GM23248 (cell line): ENCODE measurements around the gene POLDIP2. TPM values are rescaled to one million over a fixed set of nuclear protein-coding genes. Genes with fewer than 3 reads are reported as not detected.

Source experiments
- DNase-seq: peaks from one replicate; pipeline ENCODE4 v3.0.0-alpha.2; 2015
- H2AFZ ChIP-seq: fragments of 200-600 bp; sonication (generic); 2 replicates; pipeline ENCODE4 v1.6.1; 2016; ENCODE audit warnings: antibody characterized with exemption
- H3F3A ChIP-seq: fragments of 200-600 bp; sonication (generic); 2 replicates; pipeline ENCODE4 v1.6.1; 2016; ENCODE audit warnings: mild to moderate bottlenecking, antibody characterized with exemption, mixed run types; ENCODE audit not compliant: insufficient read depth
- H3K27ac ChIP-seq: fragments of 200-600 bp; sonication (generic); 2 replicates; pipeline ENCODE4 v1.5.1; 2016; ENCODE audit warnings: mild to moderate bottlenecking
- H3K27me3 ChIP-seq: fragments of 200-600 bp; sonication (generic); replicated peaks from 2 replicates; pipeline ENCODE4 v1.6.1; 2016; ENCODE audit warnings: mild to moderate bottlenecking; ENCODE audit not compliant: insufficient read depth
- H3K36me3 ChIP-seq: fragments of 200-600 bp; sonication (generic); 2 replicates; pipeline ENCODE4 v1.6.1; 2016; ENCODE audit warnings: low read depth, mild to moderate bottlenecking
- H3K4me1 ChIP-seq: fragments of 200-600 bp; sonication (generic); 2 replicates; pipeline ENCODE4 v1.6.1; 2016; ENCODE audit warnings: mild to moderate bottlenecking; ENCODE audit not compliant: insufficient read depth
- H3K4me2 ChIP-seq: fragments of 200-600 bp; sonication (generic); one replicate; pipeline ENCODE4 v1.6.1; 2016; ENCODE audit warnings: mild to moderate bottlenecking; ENCODE audit not compliant: unreplicated experiment
- H3K4me3 ChIP-seq: fragments of 200-600 bp; sonication (generic); 2 replicates; pipeline ENCODE4 v1.5.1; 2016; ENCODE audit warnings: mild to moderate bottlenecking
- H3K79me2 ChIP-seq: fragments of 200-600 bp; sonication (generic); 2 replicates; pipeline ENCODE4 v1.6.1; 2016; ENCODE audit warnings: mild to moderate bottlenecking; ENCODE audit not compliant: insufficient read depth
- H3K9ac ChIP-seq: fragments of 200-600 bp; sonication (generic); 2 replicates; pipeline ENCODE4 v1.6.1; 2016; ENCODE audit warnings: mild to moderate bottlenecking
- H3K9me2 ChIP-seq: fragments of 200-600 bp; sonication (generic); 2 replicates; pipeline ENCODE4 v1.6.1; 2016; ENCODE audit warnings: mixed run types, mild to moderate bottlenecking, moderate library complexity; ENCODE audit not compliant: insufficient read depth
- H3K9me3 ChIP-seq: fragments of 200-600 bp; sonication (generic); one replicate; pipeline ENCODE4 v1.6.1; 2017; ENCODE audit warnings: low read depth
- H4K20me1 ChIP-seq: fragments of 200-600 bp; sonication (generic); 2 replicates; pipeline ENCODE4 v1.6.0; 2016; ENCODE audit not compliant: insufficient read depth
- EZH2 ChIP-seq: fragments of 200-600 bp; sonication (generic); IDR thresholded peaks from 2 replicates; pipeline ENCODE4 v1.6.1; 2018; ENCODE audit warnings: antibody characterized with exemption, mild to moderate bottlenecking; ENCODE audit not compliant: insufficient read depth, poor library complexity, severe bottlenecking
- EZH2phosphoT487 ChIP-seq: fragments of 200-600 bp; sonication (generic); IDR thresholded peaks from 2 replicates; pipeline ENCODE4 v1.6.1; 2018; ENCODE audit warnings: antibody characterized with exemption, moderate library complexity, mild to moderate bottlenecking, low read depth; ENCODE audit not compliant: insufficient read depth
- WGBS, 2 experiments: methylation state at CpG; one replicate each; pipeline ENCODE4 v1.1.6; 2015 to 2017; ENCODE audit warnings: low lambda C conversion rate in 2 of 2, low coverage in 1 of 2; ENCODE audit errors: missing lambda C conversion rate in 2 of 2; 5-methylcytosine and 5-hydroxymethylcytosine counted together
- in situ Hi-C: fragments of 300-500 bp; cut with MboI; formaldehyde crosslinking; loops from 2 replicates; pipeline ENCODE4 v1.15.0; 2020
- polyA plus RNA-seq: library from polyadenylated mRNA; unstranded; fragments of >200 nt; fragmentation: Nextera tagmentation; extraction: Ambion mirVana; gene quantifications from 2 replicates; pipeline ENCODE4 v1.2.1, GENCODE V29; 2016
- total RNA-seq: library from RNA; depleted of rRNA; stranded (reverse); fragments of >200 nt; shearing (Covaris generic); gene quantifications from 2 replicates; pipeline ENCODE4 v1.2.3, GENCODE V29; 2014

Gene POLDIP2
- total and polyA plus RNA-seq, 2 experiments from 2014 or later = 92.7 to 105 TPM

DNA sequence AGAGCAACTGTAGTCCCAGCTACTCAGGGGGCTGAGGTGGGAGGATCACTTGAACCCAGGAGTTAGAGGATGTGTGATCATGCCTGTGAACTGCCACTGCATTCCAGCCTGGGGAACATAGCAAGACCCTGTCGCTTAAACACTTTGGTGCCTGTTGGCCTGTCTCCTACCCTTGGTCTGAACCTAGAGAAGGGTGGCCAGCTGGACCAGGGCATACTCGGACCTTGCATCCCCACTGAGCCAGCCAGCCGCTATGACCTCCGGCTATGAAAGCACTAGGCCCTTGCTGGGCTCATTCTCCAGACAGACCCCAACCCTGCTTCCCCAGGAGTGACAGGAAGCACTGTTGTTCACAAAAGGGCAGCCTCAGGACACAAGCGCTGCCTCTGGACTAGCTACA, 26.7 kb downstream of the POLDIP2 start:
- DNase-seq = no peak
- no peak overlapping the region for H3K9ac ChIP-seq
- no peak overlapping the region for H2AFZ ChIP-seq
- H3K27ac ChIP-seq = no peak overlapping the region
- no peaks in the 10 kb centered on the region for H3K9me2 ChIP-seq
- WGBS, 2 experiments = 95 to 98% methylated on average over 5 of the region's 5 CpGs
- H3K9me3 ChIP-seq = no peaks in the 10 kb centered on the region
- no peak overlapping the region for H3K4me3 ChIP-seq
- H3K27me3 ChIP-seq = no peaks in the 10 kb centered on the region
- peaks cover 57% of the 10 kb centered on the region for H3K79me2 ChIP-seq
- peaks cover 20% of the 10 kb centered on the region for H3K4me1 ChIP-seq
- in situ Hi-C loops = loop anchor here (5.0 kb wide), 1 partner anchor 83 kb away; no protein-coding TSS in a partner anchor
- no peak overlapping the region for H3K4me2 ChIP-seq
- no peaks in the 10 kb centered on the region for H4K20me1 ChIP-seq
- peaks cover 23% of the 10 kb centered on the region for H3F3A ChIP-seq
- H3K36me3 ChIP-seq = peaks cover 11% of the 10 kb centered on the region; the same call in 1 of the 2 replicates
- TF ChIP-seq EZH2phosphoT487 (no peak), EZH2 (no peak)

DNA sequence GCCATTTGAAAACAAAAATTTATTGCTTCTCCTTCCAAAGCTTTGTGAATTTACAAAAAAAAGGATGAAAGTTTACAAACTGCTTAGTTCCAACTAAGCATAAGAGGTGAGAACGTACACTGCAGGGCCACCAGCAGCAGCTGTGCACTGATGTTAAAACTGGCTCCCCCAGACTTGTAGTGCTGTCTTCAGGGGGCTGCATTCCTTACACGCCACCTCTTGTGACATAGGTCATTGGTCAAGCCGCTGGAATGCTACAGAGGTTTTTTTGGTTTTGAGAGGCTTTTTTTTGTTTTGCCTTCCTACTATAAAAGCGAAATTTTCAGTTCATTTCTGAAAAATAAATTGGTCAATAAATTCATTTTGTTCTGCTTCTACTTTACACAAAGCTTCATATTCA, 29.0 kb downstream of the POLDIP2 start:
- in situ Hi-C loops = no loop called here
- peaks cover 8% of the 10 kb centered on the region for H3K4me1 ChIP-seq
- no peak overlapping the region for H3K4me2 ChIP-seq
- H3K9me3 ChIP-seq = no peaks in the 10 kb centered on the region
- no peak for DNase-seq
- peaks cover 11% of the 10 kb centered on the region; the same call in 1 of the 2 replicates for H3K36me3 ChIP-seq
- H3K79me2 ChIP-seq = peaks cover 38% of the 10 kb centered on the region
- H3K27me3 ChIP-seq = no peaks in the 10 kb centered on the region
- no peaks in the 10 kb centered on the region for H3K9me2 ChIP-seq
- WGBS, 2 experiments = 74 to 76% methylated on average over 4 of the region's 4 CpGs
- no peak overlapping the region for H3K27ac ChIP-seq
- H3K4me3 ChIP-seq = no peak overlapping the region
- H4K20me1 ChIP-seq = no peaks in the 10 kb centered on the region
- H3F3A ChIP-seq = peaks cover 14% of the 10 kb centered on the region; the same call in 1 of the 2 replicates
- H3K9ac ChIP-seq = no peak overlapping the region
- no peak for TF ChIP-seq EZH2phosphoT487
- no peak for TF ChIP-seq EZH2
- H2AFZ ChIP-seq = no peak overlapping the region

DNA sequence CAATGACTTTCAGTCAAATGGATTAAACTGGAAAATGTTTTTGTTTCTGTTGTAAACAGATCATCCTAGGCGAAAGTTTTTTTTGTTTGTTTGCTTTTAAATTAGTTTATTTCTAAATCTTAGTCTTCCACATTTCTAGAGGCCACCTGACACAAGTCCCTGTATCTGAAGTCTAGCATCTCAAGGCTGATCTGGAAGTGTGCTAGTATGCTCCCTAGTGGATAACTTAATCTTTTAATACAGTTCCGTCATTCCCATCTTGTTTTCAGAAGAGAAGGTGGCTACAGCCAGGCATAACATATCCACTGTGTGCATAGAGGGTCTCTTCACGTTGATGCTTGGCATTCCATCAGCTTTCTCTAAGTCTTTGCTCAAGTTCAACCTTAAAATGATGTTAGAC, 29.6 kb downstream of the POLDIP2 start:
- Histone ChIP-seq H3K4me1 (0 out of 2 replicates have a peak, but pooled peaks cover 4% of the 10 kb centered on the region), H3K36me3 (peaks cover 11% of the 10 kb centered on the region; the same call in 1 of the 2 replicates), H3K4me3 (no peak overlapping the region), H3K79me2 (peaks cover 32% of the 10 kb centered on the region), H3K9me3 (no peaks in the 10 kb centered on the region), H3K4me2 (no peak overlapping the region), H3K9ac (no peak overlapping the region), H3K27me3 (no peaks in the 10 kb centered on the region), H2AFZ (no peak overlapping the region), H3K9me2 (no peaks in the 10 kb centered on the region), H4K20me1 (no peaks in the 10 kb centered on the region), H3K27ac (no peak overlapping the region), H3F3A (peaks cover 14% of the 10 kb centered on the region; the same call in 1 of the 2 replicates)
- TF ChIP-seq EZH2 (no peak), EZH2phosphoT487 (no peak)
- WGBS, 2 experiments = 67 to 75% methylated on average over 3 of the region's 3 CpGs
- in situ Hi-C loops = no loop called here
- peak; percentile 34 for DNase-seq

DNA sequence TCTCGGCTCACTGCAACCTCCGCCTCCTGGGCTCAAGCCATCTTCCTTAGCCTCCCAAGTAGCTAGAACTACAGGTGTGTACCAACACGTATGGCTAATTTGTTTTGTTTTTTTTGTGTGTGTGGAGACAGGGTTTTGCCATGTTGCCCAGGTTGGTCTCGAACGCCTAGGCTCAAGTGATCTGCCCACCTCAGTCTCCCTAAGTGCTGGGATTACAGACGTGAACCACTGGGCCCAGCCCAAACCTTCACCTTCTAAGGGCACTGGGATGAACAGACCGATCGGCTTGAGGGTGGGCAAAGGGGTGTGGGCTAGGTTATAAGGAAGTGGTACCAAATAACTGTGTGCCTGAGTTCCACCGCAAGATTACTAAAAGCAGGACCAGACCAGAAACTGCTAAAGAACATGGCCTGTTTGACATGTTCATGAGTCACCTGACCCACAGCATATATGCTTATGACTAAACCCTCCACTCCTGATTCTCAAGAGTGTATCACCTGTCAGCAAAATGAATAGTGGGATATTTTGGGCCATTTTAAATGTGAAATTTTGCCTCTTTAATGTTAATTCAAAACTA, 30.2 kb downstream of the POLDIP2 start:
- H3F3A ChIP-seq = peaks cover 14% of the 10 kb centered on the region; the same call in 1 of the 2 replicates
- H3K4me3 ChIP-seq = no peak overlapping the region
- H3K27me3 ChIP-seq = no peaks in the 10 kb centered on the region
- TF ChIP-seq EZH2phosphoT487 (no peak), EZH2 (no peak)
- H4K20me1 ChIP-seq = no peaks in the 10 kb centered on the region
- no peak overlapping the region for H3K27ac ChIP-seq
- no peak overlapping the region for H2AFZ ChIP-seq
- in situ Hi-C loops = no loop called here
- DNase-seq = peak; percentile 24
- H3K4me1 ChIP-seq = no peaks in the 10 kb centered on the region
- H3K4me2 ChIP-seq = no peak overlapping the region
- H3K36me3 ChIP-seq = peaks cover 11% of the 10 kb centered on the region; the same call in 1 of the 2 replicates
- WGBS, 2 experiments = 85 to 94% methylated on average over 9 of the region's 9 CpGs
- H3K9me3 ChIP-seq = no peaks in the 10 kb centered on the region
- no peaks in the 10 kb centered on the region for H3K9me2 ChIP-seq
- H3K9ac ChIP-seq = no peak overlapping the region
- H3K79me2 ChIP-seq = peaks cover 26% of the 10 kb centered on the region
